Stimulated activated CD4-positive, alpha-beta T cell treated with anti-CD3 and anti-CD28 coated beads, TNF-alpha, amount 100 ng/mL, for 24 hours (primary cell): ENCODE results near the gene PLSCR3.

Experiments
- DNase-seq, 3 experiments: peaks; one replicate each; pipeline ENCODE4 v3.0.0-alpha.2; 2020; ENCODE audit warnings: low read depth in 3 of 3

The PLSCR3 gene

DNA sequence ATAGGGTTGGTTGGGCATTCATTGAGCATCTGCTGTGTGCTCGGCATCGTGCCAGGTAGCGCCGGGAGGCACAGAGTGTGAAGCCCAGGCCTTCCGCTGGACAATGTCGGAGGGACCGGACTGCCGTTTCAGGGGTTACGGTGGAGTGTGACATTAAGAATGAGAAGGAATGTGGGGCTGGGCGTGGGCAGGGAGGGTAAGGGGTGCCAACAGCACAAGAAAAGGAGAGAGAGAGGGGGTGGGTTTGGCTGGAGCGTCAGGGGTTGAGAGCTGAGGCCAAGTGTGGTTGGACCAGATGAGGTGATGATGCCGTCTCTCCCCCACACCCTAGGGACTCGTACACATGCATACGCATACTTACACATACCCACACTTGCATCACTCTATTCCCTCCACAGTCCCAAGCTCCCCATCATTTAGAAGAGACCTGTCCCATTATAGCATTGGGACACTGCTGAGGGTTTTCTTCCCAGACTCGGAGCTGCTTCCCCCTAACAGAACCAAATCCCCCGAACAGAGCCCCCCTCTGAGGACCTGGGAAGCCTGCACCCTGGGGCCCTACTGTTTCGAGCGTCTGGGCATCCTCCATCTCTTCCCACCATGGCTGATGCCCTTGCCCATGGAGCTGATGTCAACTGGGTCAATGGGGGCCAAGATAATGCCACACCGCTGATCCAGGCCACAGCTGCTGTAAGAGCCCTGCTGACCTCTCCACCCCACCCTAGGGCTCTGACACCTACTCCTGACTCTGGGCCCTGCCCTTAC, 45.7 kb downstream of the PLSCR3 start:
- DNase-seq: no peak

DNA sequence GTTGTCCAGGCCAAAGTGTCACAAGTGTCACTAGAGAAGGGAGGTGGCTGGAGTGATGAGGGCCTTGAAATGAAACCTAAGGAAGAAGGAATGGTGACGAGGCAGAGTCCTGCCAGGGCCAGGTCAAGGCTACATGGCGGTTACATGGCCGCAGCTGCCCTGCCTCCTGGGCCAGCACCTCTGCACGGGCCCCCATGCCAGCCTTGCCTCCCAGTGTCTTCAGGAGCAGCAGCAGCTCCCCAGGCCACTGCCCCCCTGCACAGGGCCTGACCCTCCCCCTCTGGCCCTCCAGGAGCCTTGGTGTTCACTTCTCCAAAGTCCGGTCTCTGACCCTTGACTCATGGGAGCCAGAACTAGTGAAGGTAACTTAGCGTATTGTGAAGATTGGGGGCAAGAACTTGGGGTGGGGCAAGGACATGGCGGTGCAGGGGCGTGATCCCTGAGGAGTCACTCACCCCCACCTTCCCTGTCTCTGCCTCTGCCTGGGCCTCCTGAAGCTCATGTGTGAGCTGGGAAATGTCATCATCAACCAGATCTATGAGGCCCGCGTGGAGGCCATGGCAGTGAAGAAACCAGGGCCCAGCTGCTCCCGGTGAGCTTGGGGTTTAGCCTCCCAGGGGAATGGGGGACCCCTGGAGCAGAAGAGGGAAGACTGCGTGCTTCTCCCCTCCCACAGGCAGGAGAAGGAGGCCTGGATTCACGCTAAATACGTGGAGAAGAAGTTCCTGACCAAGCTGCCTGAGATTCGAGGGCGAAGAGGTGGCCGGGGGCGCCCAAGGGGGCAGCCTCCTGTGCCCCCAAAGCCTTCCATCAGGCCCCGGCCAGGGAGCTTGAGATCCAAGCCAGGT, 46.5 kb downstream of the PLSCR3 start:
- no peak for DNase-seq

DNA sequence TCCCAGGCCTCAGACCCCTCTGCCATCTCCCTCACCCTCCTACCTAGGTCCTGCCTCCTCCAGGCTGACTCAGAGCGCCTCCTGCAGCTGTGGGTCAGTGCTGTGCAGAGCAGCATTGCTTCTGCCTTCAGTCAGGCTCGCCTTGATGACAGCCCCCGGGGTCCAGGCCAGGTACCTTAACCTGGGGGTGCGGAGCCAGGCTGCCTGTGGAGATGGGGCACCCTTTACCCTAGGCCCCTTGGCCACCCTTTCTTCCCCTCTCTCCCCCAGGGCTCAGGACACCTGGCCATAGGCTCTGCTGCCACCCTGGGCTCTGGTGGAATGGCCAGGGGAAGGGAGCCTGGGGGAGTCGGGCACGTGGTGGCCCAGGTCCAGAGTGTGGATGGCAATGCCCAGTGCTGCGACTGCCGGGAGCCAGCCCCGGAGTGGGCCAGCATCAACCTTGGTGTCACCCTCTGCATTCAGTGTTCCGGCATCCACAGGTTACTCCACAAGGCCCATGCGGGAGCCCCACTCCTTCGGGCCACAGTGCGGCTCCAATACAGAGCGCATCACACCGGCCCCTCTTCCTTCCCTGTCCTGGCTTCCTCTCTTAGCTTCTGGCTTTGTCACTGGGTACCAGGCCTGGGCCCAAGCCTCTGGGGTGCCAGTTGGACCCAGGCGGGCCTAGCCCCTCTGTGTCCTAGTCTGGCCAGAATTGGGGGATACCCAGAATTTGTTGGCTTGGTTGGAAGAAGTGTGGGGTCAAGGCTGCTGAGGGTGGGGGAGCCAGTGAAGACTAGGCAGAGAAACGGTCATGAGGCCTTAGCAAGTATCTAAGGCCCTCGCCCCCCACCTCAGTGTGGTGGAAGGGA, 47.3 kb downstream of the PLSCR3 start:
- no peak for DNase-seq

DNA sequence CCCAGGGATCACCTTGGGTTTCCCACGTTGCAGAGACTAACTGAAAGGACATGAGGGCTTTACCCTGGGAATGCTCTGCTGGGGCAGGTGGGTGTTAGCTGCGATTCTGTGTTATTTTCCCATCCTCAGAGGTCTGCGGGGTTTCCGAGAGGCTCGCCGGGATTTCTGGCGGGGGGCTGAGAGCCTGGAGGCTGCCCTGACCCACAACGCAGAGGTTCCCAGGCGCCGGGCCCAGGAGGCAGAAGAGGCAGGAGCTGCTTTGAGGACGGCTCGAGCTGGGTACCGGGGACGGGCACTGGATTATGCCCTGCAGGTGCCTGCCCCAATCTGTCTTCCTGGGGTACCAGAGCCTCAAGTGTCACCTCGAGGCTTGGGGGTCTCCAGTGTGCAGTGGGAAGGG, 51.1 kb downstream of the PLSCR3 start:
- DNase-seq: no peak

DNA sequence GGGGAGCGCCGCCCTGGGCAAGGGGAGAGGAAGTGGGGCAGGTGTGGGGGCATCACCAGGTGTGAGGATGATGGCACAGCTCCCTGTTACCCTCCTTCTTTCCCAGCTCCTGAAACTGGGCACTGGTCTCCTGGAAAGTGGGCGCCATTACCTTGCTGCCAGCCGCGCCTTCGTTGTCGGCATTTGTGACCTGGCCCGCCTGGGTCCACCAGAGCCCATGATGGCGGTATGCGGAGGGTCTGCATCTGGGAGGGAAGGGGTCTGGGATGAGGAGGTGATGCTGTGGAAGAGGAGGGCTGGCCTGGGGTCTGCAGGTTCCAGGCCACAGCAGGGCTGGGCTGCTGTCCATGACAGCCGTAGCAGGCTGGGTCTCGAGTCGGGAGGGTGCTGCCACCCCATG, 52.5 kb downstream of the PLSCR3 start:
- no peak for DNase-seq

DNA sequence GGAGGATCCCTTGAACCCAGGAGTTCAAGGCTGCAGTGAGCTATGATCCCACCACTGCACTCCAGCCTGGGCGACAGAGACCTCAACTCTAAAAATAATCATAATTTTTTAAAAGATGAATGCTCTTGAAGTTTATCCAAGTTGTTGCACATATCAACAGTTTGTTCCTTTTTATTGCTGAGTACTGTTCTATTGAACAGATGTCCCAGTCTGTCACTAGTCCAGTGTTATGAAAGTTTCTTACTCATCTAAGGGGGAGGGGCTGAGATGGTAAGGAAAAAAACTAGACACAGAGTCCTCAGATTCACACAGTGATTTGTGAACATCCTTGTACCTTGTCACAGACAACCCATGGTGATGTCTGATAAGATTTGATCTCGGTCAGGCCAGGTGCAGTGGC, 54.1 kb downstream of the PLSCR3 start:
- DNase-seq: no peak
